Transverse colon (tissue), 4 donors: ENCODE data around the gene MYDGF.

Experiments
- CTCF ChIP-seq, 5 experiments: fragments of 200-600 bp in 3 of 5; fragments of 450-650 bp in 2 of 5; sonication (generic) in 3 of 5; IDR thresholded peaks; 1 replicate in 2 of 5; 2 replicates in 3 of 5; pipeline ENCODE4 v1.5.1; 2016 to 2017; ENCODE audit warnings: antibody characterized with exemption in 5 of 5, inconsistent platforms in 3 of 5, mild to moderate bottlenecking in 2 of 5, moderate library complexity in 1 of 5
- POLR2AphosphoS5 ChIP-seq, 3 donors: sonication (generic); formaldehyde crosslinking; IDR thresholded peaks; one replicate each; pipeline ENCODE4 v1.6.1; 2016; ENCODE audit warnings: antibody characterized with exemption in 3 of 3

- TF ChIP-seq CTCF (IDR thresholded peaks at IDR 0.05): no peak
- no peak for TF ChIP-seq POLR2AphosphoS5 (IDR thresholded peaks at IDR 0.05)
These were observed 56.8 kb downstream of the MYDGF start for GRCh38 chr19:4613254-4613751.
